Spleen (tissue), 7 donors: ENCODE results near the gene SYNGR1.

Experiments used
- POLR2AphosphoS5 ChIP-seq, 3 donors: sonication (generic); formaldehyde crosslinking; IDR thresholded peaks; one replicate each; pipeline ENCODE4 v1.5.1; 2017; ENCODE audit warnings: antibody characterized with exemption in 3 of 3
- TF ChIP-seq, protein P1 (sequence below), 11 experiments: fragments of 200-600 bp in 7 of 11; fragments of 450-650 bp in 4 of 11; sonication (generic) in 4 of 11; IDR thresholded peaks in 8 of 11; conservative IDR thresholded peaks in 3 of 11; 1 replicate in 7 of 11; 2 replicates in 4 of 11; pipeline versions ENCODE4 v1.4.0 to v1.8.0; 2016 to 2021; ENCODE audit warnings: antibody characterized with exemption in 11 of 11, inconsistent platforms in 4 of 11, mild to moderate bottlenecking in 1 of 11
- donor health status: DM: no; HTN: no; CAD: no; lungs with moderate emphysema.
- donor health status: DM: no; HTN: no; CAD: no.
- donor health status: DM: no; HTN: no; CAD: no.

DNA sequence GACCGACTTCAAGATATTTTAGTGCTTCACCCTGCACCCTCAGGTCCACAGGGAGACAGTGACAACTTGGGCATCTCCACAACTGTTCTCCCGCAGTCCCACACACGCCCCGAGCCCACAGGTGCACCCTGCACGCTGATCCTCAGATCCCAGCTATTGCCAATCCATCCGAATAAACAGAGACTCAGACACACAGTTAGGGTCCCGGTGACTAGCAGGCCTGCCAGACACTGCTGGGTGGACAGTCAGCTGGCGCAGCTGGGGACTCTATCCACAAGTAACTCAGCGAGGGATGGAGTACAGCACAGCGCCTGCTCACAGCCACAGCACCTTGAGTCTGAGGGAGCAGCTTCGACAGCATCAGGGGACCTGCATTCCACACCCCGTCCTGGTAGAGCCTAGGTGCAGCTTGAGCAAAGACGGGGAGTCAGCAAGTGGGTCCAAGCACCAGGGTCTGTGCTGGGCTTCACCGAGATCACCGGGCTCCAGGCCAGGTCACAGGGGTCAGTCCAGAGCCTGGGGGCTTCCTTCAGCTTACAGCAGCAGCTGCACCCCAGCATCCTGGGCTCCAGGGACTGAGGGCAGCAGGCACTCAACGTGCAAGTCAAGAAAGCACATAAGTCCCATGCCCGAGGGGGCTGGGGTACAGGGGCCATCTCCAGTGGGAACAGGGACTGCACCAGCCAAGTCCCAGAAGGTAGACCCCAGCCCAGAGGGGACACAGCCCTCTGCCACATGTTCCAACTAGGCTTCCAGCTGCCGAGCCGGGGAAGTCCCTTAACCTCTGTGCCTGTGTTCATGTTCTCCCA lies 38.0 kb upstream of the SYNGR1 start:
- TF ChIP-seq POLR2AphosphoS5 (IDR thresholded peaks at IDR 0.05): peak in 2 of 3 donors; percentile 36 to 53
- TF ChIP-seq, protein P1, sequence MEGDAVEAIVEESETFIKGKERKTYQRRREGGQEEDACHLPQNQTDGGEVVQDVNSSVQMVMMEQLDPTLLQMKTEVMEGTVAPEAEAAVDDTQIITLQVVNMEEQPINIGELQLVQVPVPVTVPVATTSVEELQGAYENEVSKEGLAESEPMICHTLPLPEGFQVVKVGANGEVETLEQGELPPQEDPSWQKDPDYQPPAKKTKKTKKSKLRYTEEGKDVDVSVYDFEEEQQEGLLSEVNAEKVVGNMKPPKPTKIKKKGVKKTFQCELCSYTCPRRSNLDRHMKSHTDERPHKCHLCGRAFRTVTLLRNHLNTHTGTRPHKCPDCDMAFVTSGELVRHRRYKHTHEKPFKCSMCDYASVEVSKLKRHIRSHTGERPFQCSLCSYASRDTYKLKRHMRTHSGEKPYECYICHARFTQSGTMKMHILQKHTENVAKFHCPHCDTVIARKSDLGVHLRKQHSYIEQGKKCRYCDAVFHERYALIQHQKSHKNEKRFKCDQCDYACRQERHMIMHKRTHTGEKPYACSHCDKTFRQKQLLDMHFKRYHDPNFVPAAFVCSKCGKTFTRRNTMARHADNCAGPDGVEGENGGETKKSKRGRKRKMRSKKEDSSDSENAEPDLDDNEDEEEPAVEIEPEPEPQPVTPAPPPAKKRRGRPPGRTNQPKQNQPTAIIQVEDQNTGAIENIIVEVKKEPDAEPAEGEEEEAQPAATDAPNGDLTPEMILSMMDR (IDR thresholded peaks at IDR 0.05 in 8 of 11, conservative IDR thresholded peaks at IDR 0.05 in 3 of 11): no peak
